Measurements from ENCODE around the gene RBP3. TPM values are rescaled to one million over a fixed set of nuclear protein-coding genes. Genes with fewer than 3 reads are reported as not detected.

RBP3 gene
- total RNA-seq, 1 donor from 2014 or later: not detected

GRCh38 chr10:47325303-47326291, 22.6 kb upstream of the RBP3 start:
- no peak for DNase-seq (ENCODE audit: low read depth)
- H3K36me3 ChIP-seq (ENCODE audit: control insufficient read depth, insufficient read depth, low read length): no peaks in the 10 kb centered on the region
- H3K4me3 ChIP-seq (ENCODE audit: low read depth, low read length): no peak overlapping the region
- peaks cover 5% of the 10 kb centered on the region for H3K27me3 ChIP-seq (ENCODE audit: control insufficient read depth, insufficient read depth, low read length)
- TF ChIP-seq, protein P1, sequence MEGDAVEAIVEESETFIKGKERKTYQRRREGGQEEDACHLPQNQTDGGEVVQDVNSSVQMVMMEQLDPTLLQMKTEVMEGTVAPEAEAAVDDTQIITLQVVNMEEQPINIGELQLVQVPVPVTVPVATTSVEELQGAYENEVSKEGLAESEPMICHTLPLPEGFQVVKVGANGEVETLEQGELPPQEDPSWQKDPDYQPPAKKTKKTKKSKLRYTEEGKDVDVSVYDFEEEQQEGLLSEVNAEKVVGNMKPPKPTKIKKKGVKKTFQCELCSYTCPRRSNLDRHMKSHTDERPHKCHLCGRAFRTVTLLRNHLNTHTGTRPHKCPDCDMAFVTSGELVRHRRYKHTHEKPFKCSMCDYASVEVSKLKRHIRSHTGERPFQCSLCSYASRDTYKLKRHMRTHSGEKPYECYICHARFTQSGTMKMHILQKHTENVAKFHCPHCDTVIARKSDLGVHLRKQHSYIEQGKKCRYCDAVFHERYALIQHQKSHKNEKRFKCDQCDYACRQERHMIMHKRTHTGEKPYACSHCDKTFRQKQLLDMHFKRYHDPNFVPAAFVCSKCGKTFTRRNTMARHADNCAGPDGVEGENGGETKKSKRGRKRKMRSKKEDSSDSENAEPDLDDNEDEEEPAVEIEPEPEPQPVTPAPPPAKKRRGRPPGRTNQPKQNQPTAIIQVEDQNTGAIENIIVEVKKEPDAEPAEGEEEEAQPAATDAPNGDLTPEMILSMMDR (IDR thresholded peaks at IDR 0.05; ENCODE audit: insufficient read depth, low read length, poor library complexity, severe bottlenecking): no peak

DNA sequence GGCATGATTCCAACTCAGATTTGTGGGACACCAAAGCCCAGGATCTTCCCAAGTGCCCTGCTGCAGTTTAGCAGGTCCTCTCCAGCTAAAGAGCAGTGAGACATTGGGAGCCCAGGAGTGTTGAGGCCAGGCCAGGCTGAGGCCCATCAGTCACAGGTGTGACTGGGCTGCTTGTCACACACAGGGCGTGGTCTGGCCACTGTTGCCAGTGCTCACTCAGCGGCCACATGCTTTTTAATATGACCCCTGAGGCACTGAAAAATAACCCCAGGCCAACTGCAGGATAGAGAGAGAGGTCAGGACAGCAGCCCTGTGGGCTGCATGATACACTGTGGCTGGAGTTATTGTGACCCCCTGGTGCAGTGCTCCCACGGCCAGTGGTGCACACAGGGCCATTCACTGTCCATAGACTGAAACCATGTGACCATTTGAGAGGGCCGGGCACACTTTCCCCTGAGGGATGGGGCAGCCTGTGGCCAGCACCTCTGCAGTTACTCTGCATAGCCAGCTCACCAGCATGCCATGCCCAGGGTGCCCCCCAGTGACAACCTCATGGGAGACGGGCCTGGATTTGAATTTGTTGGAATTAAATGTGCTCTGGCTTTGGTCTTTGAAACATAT, 21.7 kb upstream of the RBP3 start:
- peaks cover 3% of the 10 kb centered on the region for H3K27me3 ChIP-seq (ENCODE audit: control insufficient read depth, insufficient read depth, low read length)
- no peak overlapping the region for H3K4me3 ChIP-seq (ENCODE audit: low read depth, low read length)
- TF ChIP-seq, protein P1 (IDR thresholded peaks at IDR 0.05; ENCODE audit: insufficient read depth, low read length, poor library complexity, severe bottlenecking): no peak
- DNase-seq (ENCODE audit: low read depth): no peak
- H3K36me3 ChIP-seq (ENCODE audit: control insufficient read depth, insufficient read depth, low read length): no peaks in the 10 kb centered on the region

- TF ChIP-seq, protein P1 (IDR thresholded peaks at IDR 0.05; ENCODE audit: insufficient read depth, low read length, poor library complexity, severe bottlenecking): no peak
- no peaks in the 10 kb centered on the region for H3K36me3 ChIP-seq (ENCODE audit: control insufficient read depth, insufficient read depth, low read length)
- DNase-seq (ENCODE audit: low read depth): no peak
These were observed 21.2 kb upstream of the RBP3 start for GRCh38 chr10:47326927-47327330.

DNA sequence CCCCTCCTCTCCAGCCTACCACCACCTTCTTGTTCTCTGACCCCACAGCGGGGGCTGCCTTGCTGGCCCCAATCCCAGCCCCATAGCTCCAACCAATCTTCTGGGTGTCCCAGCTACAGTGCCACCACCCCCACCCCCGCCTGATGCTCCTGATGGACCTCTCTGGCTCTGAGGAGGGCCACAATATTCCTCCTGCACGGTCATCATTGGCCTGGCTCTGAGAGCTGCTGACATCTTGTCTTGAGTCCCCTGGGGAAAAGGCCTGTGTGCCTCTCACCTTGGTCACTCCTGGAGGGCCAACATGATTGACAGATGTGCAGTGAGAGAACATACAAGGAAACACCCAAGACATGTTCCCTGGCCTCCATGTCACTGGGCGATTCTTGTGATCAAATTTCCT, 18.3 kb upstream of the RBP3 start:
- Histone ChIP-seq H3K27me3 (ENCODE audit: control insufficient read depth, insufficient read depth, low read length) (peaks cover 3% of the 10 kb centered on the region), H3K4me3 (ENCODE audit: low read depth, low read length) (no peak overlapping the region), H3K36me3 (ENCODE audit: control insufficient read depth, insufficient read depth, low read length) (no peaks in the 10 kb centered on the region)
- TF ChIP-seq, protein P1 (IDR thresholded peaks at IDR 0.05; ENCODE audit: insufficient read depth, low read length, poor library complexity, severe bottlenecking): no peak
- DNase-seq (ENCODE audit: low read depth): no peak

More at GRCh38 chr10:47326927-47327330, 21.2 kb upstream of the RBP3 start:
- Histone ChIP-seq H3K4me3 (ENCODE audit: low read depth, low read length) (no peak overlapping the region), H3K27me3 (ENCODE audit: control insufficient read depth, insufficient read depth, low read length) (peaks cover 3% of the 10 kb centered on the region)

DNA sequence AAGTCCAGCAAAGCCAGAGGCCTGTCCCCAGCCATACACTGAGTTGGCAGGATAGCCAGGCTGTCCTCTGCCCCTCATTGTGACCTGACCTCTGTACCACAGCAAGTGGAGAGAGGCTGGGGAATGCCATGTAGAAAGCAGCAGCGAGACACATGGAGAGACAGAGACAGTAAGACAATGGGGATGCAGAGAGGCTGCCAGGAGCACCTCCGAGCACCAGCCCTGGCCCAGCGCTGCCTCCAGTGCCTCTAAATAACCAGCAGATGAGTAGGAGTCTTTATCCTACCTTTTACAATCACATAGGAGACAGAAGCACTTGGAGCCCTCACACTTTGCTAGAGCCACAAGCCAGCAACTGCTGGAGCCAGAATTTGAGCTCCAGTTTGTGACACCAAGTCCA, 17.8 kb upstream of the RBP3 start:
- TF ChIP-seq, protein P1 (IDR thresholded peaks at IDR 0.05; ENCODE audit: insufficient read depth, low read length, poor library complexity, severe bottlenecking): no peak
- H3K27me3 ChIP-seq (ENCODE audit: control insufficient read depth, insufficient read depth, low read length): peaks cover 3% of the 10 kb centered on the region
- no peak for DNase-seq (ENCODE audit: low read depth)
- H3K36me3 ChIP-seq (ENCODE audit: control insufficient read depth, insufficient read depth, low read length): no peaks in the 10 kb centered on the region
- no peak overlapping the region for H3K4me3 ChIP-seq (ENCODE audit: low read depth, low read length)

Measured in kidney epithelial cell (primary cell).